Esophagus muscularis mucosa (tissue), 4 donors: Measurements from ENCODE around the gene CHRNA3.

Source experiments
- EP300 ChIP-seq: sonication (generic); formaldehyde crosslinking; IDR thresholded peaks from one replicate; pipeline ENCODE4 v1.6.1; 2017; ENCODE audit warnings: antibody characterized with exemption
- POLR2A ChIP-seq: fragments of 450-650 bp; IDR thresholded peaks from one replicate; pipeline ENCODE4 v1.6.1; 2017; ENCODE audit warnings: antibody characterized with exemption, moderate library complexity, mild to moderate bottlenecking, low read depth
- POLR2AphosphoS5 ChIP-seq, 2 donors: sonication (generic); formaldehyde crosslinking; IDR thresholded peaks; one replicate each; pipeline ENCODE4 v1.6.1; 2017; ENCODE audit warnings: antibody characterized with exemption in 2 of 2
- TF ChIP-seq, protein P1 (sequence below), 3 experiments: fragments of 200-600 bp in 2 of 3; fragments of 450-650 bp in 1 of 3; sonication (generic) in 2 of 3; IDR thresholded peaks; one replicate each; pipeline ENCODE4 v1.5.1; 2017 to 2019; ENCODE audit warnings: antibody characterized with exemption in 3 of 3, mild to moderate bottlenecking in 2 of 3, moderate library complexity in 1 of 3

DNA sequence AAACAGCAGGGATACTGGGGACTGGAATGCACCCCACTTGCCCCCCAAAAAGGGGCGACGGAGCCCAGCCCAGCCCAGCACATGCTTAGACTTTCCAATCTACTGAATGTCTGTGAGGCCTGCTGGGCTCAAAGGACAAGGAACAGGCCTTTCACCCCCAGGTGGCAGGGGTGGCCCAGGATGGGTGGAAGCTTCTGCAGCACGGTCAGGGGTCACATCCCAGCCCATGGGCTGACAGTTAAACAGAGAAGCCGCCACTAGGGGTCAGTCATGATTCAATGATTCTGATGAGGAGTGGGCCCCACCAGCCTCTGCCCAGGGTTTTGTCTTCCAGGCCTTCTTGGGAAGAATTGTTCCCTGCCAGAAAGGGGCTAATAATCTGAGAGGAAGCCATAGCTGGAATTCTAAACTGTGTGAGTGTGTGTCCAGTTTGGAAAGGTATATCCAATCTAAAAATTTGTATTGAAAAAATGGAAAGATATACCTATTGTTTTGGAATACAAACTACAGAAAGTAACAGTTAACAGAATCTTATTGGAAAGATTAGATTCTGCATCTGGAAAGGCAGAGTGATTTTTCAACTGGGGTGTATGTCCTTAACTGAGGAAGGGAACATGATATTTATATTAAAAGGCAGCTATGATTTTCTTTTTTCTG lies 18.0 kb upstream of the CHRNA3 start:
- TF ChIP-seq, protein P1, sequence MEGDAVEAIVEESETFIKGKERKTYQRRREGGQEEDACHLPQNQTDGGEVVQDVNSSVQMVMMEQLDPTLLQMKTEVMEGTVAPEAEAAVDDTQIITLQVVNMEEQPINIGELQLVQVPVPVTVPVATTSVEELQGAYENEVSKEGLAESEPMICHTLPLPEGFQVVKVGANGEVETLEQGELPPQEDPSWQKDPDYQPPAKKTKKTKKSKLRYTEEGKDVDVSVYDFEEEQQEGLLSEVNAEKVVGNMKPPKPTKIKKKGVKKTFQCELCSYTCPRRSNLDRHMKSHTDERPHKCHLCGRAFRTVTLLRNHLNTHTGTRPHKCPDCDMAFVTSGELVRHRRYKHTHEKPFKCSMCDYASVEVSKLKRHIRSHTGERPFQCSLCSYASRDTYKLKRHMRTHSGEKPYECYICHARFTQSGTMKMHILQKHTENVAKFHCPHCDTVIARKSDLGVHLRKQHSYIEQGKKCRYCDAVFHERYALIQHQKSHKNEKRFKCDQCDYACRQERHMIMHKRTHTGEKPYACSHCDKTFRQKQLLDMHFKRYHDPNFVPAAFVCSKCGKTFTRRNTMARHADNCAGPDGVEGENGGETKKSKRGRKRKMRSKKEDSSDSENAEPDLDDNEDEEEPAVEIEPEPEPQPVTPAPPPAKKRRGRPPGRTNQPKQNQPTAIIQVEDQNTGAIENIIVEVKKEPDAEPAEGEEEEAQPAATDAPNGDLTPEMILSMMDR (IDR thresholded peaks at IDR 0.05): peak; percentile 37 to 52 (median 43)
- TF ChIP-seq POLR2A (no peak), POLR2AphosphoS5 (IDR thresholded peaks at IDR 0.05) (no peak), EP300 (no peak)
